Measurements from ENCODE around the gene CLEC4A. TPM values are rescaled to one million over a fixed set of nuclear protein-coding genes. Genes with fewer than 3 reads are reported as not detected.

CLEC4A gene
- 1 to 10 TPM in 1 of 2 experiments, under 1 TPM in 1; 0.55 to 1.3 TPM for total RNA-seq

DNA sequence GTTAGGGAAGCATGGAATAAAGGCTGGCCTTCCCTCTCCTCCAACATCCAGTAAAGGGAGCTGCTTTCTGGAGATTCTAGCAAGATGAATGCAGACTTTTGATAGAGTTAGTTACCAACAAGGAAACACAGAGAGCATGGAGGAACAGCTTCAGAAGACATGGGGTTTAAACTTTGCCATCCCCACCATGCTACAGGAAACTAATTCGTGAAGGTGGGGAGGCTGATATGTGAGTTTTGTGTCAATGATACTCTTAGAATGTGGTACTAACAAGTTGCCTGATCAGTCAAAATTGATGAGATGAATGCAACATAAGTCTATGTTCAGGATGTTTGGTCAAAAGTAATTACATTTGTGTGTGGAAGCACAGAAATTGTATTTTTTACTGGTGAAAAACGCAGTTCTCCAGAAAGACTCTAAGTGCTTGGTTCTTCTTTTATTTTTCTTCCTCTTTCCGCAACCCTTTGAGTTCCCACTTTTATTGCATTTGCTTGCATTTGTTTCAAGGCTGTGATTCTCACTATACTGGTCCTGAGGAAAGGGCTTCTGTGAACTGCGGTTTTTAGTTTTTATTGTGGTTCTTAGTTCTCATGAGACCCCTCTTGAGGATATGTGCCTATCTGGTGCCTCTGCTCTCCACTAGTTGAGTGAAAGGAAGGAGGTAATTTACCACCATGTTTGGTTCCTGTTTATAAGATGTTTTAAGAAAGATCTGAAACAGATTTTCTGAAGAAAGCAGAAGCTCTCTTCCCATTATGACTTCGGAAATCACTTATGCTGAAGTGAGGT, at the start of gene CLEC4A:
Gene CLEC4A, plus strand, starts transcription at position 494 of the 789 bp plus-strand sequence. Its CDS starts 262 bp downstream, at position 756.

GRCh38 chr12:8156845-8157244, 33.4 kb downstream of the CLEC4A start, which contains the start of gene ZNF705A:
ZNF705A (plus strand) TSS chr12:8157015; CDS start chr12:8172626, 15,611 bp downstream.

Other genes starting within 250 kb of the CLEC4A start
- gene SLC2A3, start 187.4 kb upstream of the CLEC4A start, total RNA-seq: 100 to 1,000 TPM; 376 to 390 TPM
- gene FOXJ2, start 90.9 kb upstream of the CLEC4A start, total RNA-seq: 10 to 100 TPM; 18.5 to 18.6 TPM
- gene C3AR1, start 57.3 kb upstream of the CLEC4A start, total RNA-seq: 1 to 10 TPM; 2.3 TPM
- gene NECAP1, start 41.3 kb upstream of the CLEC4A start, total RNA-seq: 10 to 100 TPM; 34.3 to 35.8 TPM
- gene ZNF705A, start 33.4 kb downstream of the CLEC4A start, total RNA-seq: not detected
- gene FAM90A1, start 104.0 kb downstream of the CLEC4A start, total RNA-seq: under 1 TPM; 0.08 to 0.19 TPM